HEK293 (cell line): ENCODE results near the gene MAP6.

Experiments
- CTCF ChIA-PET: fragments of 350-600 bp; formaldehyde crosslinking; extraction: SDS; loops from one replicate; lab custom pipeline; 2021; ENCODE audit warnings: antibody characterized with exemption; lab: Yijun Ruan, JAX
- POLR2A ChIA-PET: fragments of 300-600 bp; formaldehyde crosslinking; extraction: SDS; loops from one replicate; lab custom pipeline; 2020; ENCODE audit warnings: antibody characterized with exemption, inconsistent platforms; lab: Yijun Ruan, JAX
- H3K27ac ChIP-seq: fragments of 200-500 bp; sonication (Bioruptor generic); 2 replicates; pipeline ENCODE4 v1.5.1; 2014; ENCODE audit warnings: low read depth, low read length, control low read depth, inconsistent platforms; ENCODE audit errors: extremely low read depth
- H3K36me3 ChIP-seq, 2 experiments: fragments of 200-500 bp in 1 of 2; sonication (Bioruptor generic) in 1 of 2; 1 replicate in 1 of 2; 2 replicates in 1 of 2; pipeline ENCODE4 v1.5.1; 2014 to 2017; ENCODE audit warnings: inconsistent platforms in 2 of 2, low read length in 2 of 2; ENCODE audit not compliant: control insufficient read depth in 2 of 2, insufficient read depth in 1 of 2
- H3K4me1 ChIP-seq: fragments of 200-500 bp; sonication (Bioruptor generic); 2 replicates; pipeline ENCODE4 v1.5.1; 2014; ENCODE audit warnings: mild to moderate bottlenecking, low read length, inconsistent platforms; ENCODE audit not compliant: control insufficient read depth, insufficient read depth
- H3K4me3 ChIP-seq: 2 replicates; pipeline ENCODE4 v1.5.1; 2011; ENCODE audit warnings: low read depth, mild to moderate bottlenecking, control low read depth, low read length, moderate library complexity
- H3K9me3 ChIP-seq: fragments of 200-500 bp; sonication (Bioruptor generic); 2 replicates; pipeline ENCODE4 v1.5.1; 2014; ENCODE audit warnings: low read depth, low read length, inconsistent platforms; ENCODE audit not compliant: control insufficient read depth, insufficient read depth
- ELK4 ChIP-seq: IDR thresholded peaks from 2 replicates; pipeline ENCODE4 v1.6.1; 2011; ENCODE audit warnings: mild to moderate bottlenecking, low read depth, low read length, borderline replicate concordance
- GLIS1 ChIP-seq: fragments of 450-650 bp; formaldehyde crosslinking; IDR thresholded peaks from 2 replicates; pipeline ENCODE4 v1.5.1; 2016; ENCODE audit warnings: missing biosample characterization, missing genetic modification characterization
- KLF17 ChIP-seq: fragments of 450-650 bp; formaldehyde crosslinking; IDR thresholded peaks from 2 replicates; pipeline ENCODE4 v1.5.1; 2016; ENCODE audit warnings: missing biosample characterization, missing genetic modification characterization
- KLF9 ChIP-seq: fragments of 450-650 bp; formaldehyde crosslinking; IDR thresholded peaks from 2 replicates; pipeline ENCODE4 v1.5.1; 2016; ENCODE audit warnings: missing biosample characterization, missing genetic modification characterization, low read depth
- PATZ1 ChIP-seq: fragments of 450-650 bp; formaldehyde crosslinking; IDR thresholded peaks from 2 replicates; pipeline ENCODE4 v1.5.1; 2016; ENCODE audit warnings: missing biosample characterization, missing genetic modification characterization
- YY1 ChIP-seq: fragments of 450-650 bp; formaldehyde crosslinking; IDR thresholded peaks from 2 replicates; pipeline ENCODE4 v1.5.1; 2018; ENCODE audit warnings: missing biosample characterization, missing genetic modification characterization
- ZBTB21 ChIP-seq: fragments of 450-650 bp; formaldehyde crosslinking; IDR thresholded peaks from 2 replicates; pipeline ENCODE4 v1.5.1; 2017; ENCODE audit warnings: missing biosample characterization, missing genetic modification characterization
- ZBTB48 ChIP-seq: fragments of 450-650 bp; formaldehyde crosslinking; IDR thresholded peaks from 2 replicates; pipeline ENCODE4 v1.5.1; 2016; ENCODE audit warnings: missing biosample characterization, missing genetic modification characterization
- ZFHX2 ChIP-seq: fragments of 450-650 bp; formaldehyde crosslinking; conservative IDR thresholded peaks from 2 replicates; pipeline ENCODE4 v1.5.1; 2016; ENCODE audit warnings: missing biosample characterization, missing genetic modification characterization
- ZFP37 ChIP-seq: fragments of 450-650 bp; formaldehyde crosslinking; IDR thresholded peaks from 2 replicates; pipeline ENCODE4 v1.5.1; 2016; ENCODE audit warnings: missing biosample characterization, missing genetic modification characterization
- ZNF133 ChIP-seq: fragments of 450-650 bp; formaldehyde crosslinking; IDR thresholded peaks from 2 replicates; pipeline ENCODE4 v1.5.1; 2016; ENCODE audit warnings: missing biosample characterization, missing genetic modification characterization
- ZNF18 ChIP-seq: fragments of 450-650 bp; formaldehyde crosslinking; IDR thresholded peaks from 2 replicates; pipeline ENCODE4 v1.5.1; 2016; ENCODE audit warnings: missing biosample characterization, missing genetic modification characterization
- ZNF266 ChIP-seq: fragments of 450-650 bp; formaldehyde crosslinking; IDR thresholded peaks from 2 replicates; pipeline ENCODE4 v1.5.1; 2016; ENCODE audit warnings: missing biosample characterization, missing genetic modification characterization, low read depth
- ZNF433 ChIP-seq: fragments of 450-650 bp; formaldehyde crosslinking; IDR thresholded peaks from 2 replicates; pipeline ENCODE4 v1.5.1; 2016; ENCODE audit warnings: missing biosample characterization, missing genetic modification characterization, low read depth
- ZNF585B ChIP-seq: fragments of 450-650 bp; formaldehyde crosslinking; IDR thresholded peaks from 2 replicates; pipeline ENCODE4 v1.5.1; 2016; ENCODE audit warnings: missing biosample characterization, missing genetic modification characterization
- ZNF777 ChIP-seq: fragments of 450-650 bp; formaldehyde crosslinking; IDR thresholded peaks from 2 replicates; pipeline ENCODE4 v1.5.1; 2017; ENCODE audit warnings: missing biosample characterization, missing genetic modification characterization, borderline replicate concordance
- ZNF791 ChIP-seq: fragments of 450-650 bp; formaldehyde crosslinking; IDR thresholded peaks from 2 replicates; pipeline ENCODE4 v1.5.1; 2016; ENCODE audit warnings: missing biosample characterization, missing genetic modification characterization
- TF ChIP-seq, protein P1 (sequence below): fragments of 450-650 bp; formaldehyde crosslinking; IDR thresholded peaks from 2 replicates; pipeline ENCODE4 v1.5.1; 2016; ENCODE audit warnings: missing biosample characterization, missing genetic modification characterization

Gene MAP6

DNA sequence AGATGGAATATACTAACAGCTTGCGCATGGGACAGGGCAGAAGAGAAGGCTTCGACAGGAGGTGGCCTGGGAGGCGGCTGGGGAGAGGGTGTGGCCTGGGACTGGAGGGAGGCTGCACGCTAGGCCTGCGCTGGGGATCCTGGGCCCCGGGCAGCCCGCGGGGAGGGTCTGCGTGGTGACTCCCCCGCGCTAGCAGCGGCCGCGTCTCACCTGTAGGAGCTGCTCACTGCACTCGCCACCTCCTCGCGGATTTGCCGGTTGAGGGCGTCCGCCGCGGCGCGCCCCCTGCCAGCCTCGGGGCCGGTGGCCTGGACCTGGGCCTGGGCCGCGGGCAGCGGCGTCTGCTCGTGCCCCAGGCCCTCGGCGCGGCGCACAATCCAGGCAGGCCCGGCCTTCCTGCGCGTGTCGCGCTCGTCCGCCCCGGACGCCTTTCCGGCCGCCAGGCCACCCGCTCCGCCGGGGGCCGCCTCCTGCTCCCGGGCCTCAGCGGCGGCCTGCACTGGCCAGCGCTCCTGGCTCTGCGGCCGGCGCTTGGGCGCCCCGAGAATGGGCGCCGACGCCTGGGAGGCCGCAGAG, 1.5 kb downstream of the MAP6 start (continued):
- TF ChIP-seq PATZ1 (tag by site-specific recombination) (peak; percentile 33; the same call in 1 of the 2 replicates), KLF9 (tag by site-specific recombination) (peak; percentile 38), GLIS1 (tag by site-specific recombination) (peak; percentile 22; the same call in 1 of the 2 replicates), ZBTB48 (peak; percentile 47; the same call in 1 of the 2 replicates)

DNA sequence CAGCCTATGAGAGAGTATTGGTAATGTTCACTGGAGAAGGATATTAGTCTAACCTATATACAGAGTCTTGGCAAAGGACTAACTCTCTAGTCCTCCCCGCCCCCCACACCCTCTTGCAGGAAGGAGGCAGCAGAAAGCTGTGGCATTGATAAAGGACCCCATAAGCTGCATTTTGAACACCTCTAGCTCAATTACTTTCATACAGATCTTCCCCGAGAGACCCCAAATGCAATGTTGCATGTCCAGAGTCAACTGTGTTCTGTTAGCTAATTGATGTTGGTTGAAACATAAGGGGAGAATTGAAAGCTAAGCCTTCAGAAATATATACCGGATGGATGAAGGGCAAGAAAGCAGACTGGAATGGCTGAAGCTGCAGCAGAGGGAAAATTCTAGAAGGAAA, 2.8 kb downstream of the MAP6 start:
- TF ChIP-seq KLF9 (tag by site-specific recombination): no peak
- TF ChIP-seq ZNF585B (tag by site-specific recombination): no peak
- TF ChIP-seq ZBTB21 (tag by site-specific recombination): no peak
- TF ChIP-seq, all 188 proteins: peak for 0
- no peaks in the 10 kb centered on the region for H3K36me3 ChIP-seq
- ChIA-PET POLR2A (no interaction called here), CTCF (interaction anchor here (1.0 to 1.7 kb wide), 4 partner anchors 40 to 70 kb away, joined by 3 to 5 read pairs (median 3); no protein-coding TSS in a partner anchor)
- no peak overlapping the region for H3K27ac ChIP-seq
- no peaks in the 10 kb centered on the region for H3K4me1 ChIP-seq
- H3K9me3 ChIP-seq: no peaks in the 10 kb centered on the region
- no peak overlapping the region for H3K4me3 ChIP-seq

GRCh38 chr11:75665126-75665525, 3.7 kb downstream of the MAP6 start:
- TF ChIP-seq YY1: no peak
- TF ChIP-seq, protein P1, sequence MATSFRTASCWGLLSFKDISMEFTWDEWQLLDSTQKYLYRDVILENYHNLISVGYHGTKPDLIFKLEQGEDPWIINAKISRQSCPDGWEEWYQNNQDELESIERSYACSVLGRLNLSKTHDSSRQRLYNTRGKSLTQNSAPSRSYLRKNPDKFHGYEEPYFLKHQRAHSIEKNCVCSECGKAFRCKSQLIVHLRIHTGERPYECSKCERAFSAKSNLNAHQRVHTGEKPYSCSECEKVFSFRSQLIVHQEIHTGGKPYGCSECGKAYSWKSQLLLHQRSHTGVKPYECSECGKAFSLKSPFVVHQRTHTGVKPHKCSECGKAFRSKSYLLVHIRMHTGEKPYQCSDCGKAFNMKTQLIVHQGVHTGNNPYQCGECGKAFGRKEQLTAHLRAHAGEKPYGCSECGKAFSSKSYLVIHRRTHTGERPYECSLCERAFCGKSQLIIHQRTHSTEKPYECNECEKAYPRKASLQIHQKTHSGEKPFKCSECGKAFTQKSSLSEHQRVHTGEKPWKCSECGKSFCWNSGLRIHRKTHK (tag by site-specific recombination): no peak
- TF ChIP-seq ZFHX2 (tag by site-specific recombination): no peak
- TF ChIP-seq ZNF133 (tag by site-specific recombination): no peak
- TF ChIP-seq ZNF266: no peak
- no peak for TF ChIP-seq ELK4
- TF ChIP-seq KLF17 (tag by site-specific recombination): no peak
- TF ChIP-seq ZNF777 (tag by site-specific recombination): no peak
- no peak for TF ChIP-seq ZNF18
- TF ChIP-seq ZNF791: no peak
- TF ChIP-seq ZNF433 (tag by site-specific recombination): no peak
- TF ChIP-seq ZFP37 (tag by site-specific recombination): no peak
- TF ChIP-seq, all 188 proteins: peak for 0
- CTCF ChIA-PET: interaction anchor here (0.8 to 1.7 kb wide), 3 partner anchors 9 to 67 kb away, joined by 3 to 7 read pairs (median 5); no protein-coding TSS in a partner anchor
- Histone ChIP-seq H3K4me3 (no peak overlapping the region), H3K36me3 (no peaks in the 10 kb centered on the region), H3K9me3 (no peaks in the 10 kb centered on the region), H3K4me1 (no peaks in the 10 kb centered on the region), H3K27ac (no peak overlapping the region)
- POLR2A ChIA-PET: no interaction called here
